Putamen (tissue), 1 donor: ENCODE data around the gene SHFL.
A peak's percentile ranks its signal among the peaks of the same experiment; 100 is the strongest.

Experiments used
- DNase-seq: peaks from one replicate; pipeline ENCODE4 v3.0.0-alpha.2; 2016; ENCODE audit warnings: low spot score

Gene SHFL

DNA sequence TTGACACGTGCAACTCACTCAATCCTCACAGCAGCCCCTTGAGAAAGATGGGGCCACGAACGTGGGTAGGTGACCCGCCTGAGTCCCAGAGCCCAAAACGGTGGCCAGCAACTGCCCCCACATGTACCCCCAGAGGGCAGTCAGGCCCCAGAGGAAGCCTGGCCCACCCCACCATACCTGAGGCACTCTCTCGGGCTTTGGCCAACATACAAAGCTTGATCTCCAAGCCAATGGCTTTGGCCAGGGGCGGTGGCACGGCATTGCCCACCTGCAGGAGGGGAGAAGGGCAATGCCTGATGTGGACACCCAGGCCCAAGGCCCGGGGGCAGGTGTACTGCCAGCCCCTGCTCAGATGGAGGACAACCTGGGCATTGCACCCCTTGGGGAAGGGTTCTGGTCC is 47.9 kb downstream of the SHFL start:
- DNase-seq = no peak

DNA sequence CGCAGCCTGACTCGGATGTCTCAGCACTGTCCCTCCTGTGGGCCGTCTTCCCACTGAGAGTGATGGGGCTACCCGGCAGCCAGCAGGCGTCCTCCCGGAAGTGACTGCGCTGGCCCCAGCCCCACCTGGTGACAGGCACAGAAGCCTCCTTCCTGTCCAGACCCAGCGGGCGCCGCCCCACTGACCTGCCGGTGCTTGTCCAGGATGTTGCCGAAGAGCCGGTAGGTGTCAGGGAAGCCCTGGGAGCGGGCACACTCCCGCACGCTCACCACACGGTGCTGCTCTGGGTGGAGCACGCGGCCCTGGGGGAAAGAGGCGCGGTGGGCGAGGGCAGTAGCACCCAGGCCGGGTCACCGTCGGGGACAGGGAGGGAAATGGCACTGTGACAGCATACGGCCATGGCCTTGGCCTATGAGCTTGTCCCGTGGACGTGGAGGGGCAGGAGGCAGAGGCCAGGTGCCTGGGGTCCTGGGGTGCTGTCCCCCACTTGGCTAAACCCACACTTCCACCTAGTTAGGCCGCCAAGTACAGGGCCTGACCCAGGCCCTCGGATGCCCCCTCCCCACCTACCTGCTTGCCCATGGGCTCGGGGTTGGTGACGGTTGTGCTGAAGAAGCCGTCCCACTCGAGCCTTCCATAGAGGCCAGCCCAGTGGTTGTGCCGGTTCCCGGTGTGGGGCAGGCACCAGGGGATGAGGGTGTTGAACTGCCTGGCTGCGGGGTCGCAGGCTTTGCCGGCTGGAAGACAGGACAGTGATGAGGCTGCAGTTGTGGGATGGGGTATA is 49.6 kb downstream of the SHFL start:
- no peak for DNase-seq

DNA sequence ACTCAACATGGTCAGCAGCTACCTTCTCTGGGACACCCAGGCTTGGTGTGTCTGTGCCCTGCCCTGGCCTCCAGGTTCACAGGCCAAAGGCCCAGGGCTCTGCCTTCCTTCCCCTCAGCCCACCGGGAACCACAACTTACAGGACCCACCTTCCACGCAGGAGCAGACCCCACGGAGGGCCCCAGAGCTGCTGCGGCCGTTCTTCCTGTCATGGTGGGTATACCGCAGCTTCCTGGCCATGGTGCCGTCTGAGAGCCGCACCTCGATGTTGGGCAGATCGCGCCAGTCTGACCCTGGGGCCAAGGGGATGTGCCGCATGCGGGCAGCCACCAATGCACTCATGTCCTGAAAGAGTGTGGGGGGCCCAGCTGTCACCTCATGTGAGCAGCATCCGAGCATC is 50.8 kb downstream of the SHFL start:
- no peak for DNase-seq

DNA sequence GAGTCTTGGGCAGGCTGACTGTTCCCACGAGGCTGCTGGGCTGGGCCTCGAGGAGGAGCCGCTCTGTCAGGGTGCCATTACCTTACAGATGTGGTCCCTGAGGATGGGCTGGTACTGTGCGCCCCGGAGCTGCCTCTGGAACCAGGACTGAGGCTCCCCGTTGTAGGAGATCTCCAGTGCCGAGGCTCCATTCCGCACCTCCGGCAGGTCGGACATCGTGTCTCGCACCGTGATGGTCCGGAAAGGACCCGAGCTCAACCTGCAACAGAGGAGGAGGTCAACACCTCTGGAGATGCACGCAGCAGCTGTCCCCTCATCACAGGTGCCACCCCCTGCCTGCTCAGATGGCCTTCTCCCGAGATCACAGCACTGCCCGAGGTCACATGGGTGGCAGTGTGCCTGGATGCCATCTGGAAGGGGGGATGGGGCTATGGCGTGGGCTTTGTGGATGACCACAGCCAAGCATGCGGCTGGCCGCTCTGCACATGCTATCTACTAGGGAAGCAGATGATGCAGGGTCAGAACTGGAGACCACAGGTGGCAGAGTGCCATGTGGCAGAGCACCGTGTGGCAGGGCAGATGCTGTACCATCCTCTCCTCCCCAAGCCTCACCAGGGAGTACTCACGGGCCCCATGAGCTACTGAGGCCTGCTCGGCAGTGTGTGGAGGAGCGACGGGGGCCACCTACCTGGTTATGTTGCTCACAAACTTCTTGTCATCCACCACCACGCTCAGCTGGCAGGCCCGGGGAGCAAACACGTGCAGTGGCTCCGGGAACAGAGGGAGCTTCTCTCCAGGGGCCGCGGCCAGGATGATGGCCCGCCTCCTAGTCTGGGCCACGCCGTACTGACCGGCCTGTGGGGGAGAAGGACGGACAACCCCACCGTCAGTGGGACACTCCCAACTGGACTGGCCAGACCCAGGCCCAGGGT is 51.9 kb downstream of the SHFL start:
- DNase-seq = peak; percentile 55

DNA sequence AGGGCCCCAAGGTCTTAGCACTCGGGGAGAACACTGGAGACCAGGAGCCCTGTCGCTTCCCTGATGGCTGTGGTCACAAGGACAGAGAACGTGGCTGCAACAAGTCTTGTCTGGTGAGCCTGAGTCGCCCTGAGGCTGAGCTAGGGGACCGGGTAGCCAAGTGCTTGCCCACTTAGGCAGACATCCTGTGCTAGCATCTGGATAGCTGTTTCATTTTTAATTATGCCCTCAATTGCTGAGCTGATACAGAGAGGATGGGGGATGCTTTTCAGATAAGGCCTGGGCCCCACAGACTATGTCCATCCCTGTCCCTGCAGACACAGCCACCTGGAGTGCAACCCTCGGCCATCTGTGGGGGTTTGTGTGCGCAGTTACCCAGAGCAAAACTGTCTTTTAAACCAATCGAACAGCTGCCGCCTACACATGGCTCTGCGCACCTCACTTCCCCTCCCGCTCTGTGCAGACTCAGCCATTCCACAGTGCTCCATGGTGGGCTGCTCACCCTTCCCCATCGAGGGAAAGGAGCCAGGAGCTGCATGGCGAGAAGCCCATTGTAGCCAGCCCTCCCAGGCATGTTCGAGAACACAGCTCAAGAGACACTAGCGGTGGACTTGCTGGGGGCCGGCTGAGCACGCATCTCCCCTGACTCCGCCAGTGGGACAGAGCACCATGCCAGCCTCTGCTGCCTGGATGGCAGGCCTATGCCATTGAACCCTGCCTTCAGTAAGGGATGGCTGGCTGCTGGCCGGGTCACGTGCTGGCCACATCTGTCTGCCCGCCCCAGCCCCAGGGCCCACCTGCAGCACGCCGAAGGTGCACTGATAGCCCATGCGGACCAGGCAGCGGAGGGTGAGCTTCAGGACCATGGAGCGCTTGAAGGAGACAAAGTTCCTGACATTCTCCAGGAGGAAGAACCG is 53.0 kb downstream of the SHFL start:
- no peak for DNase-seq

DNA sequence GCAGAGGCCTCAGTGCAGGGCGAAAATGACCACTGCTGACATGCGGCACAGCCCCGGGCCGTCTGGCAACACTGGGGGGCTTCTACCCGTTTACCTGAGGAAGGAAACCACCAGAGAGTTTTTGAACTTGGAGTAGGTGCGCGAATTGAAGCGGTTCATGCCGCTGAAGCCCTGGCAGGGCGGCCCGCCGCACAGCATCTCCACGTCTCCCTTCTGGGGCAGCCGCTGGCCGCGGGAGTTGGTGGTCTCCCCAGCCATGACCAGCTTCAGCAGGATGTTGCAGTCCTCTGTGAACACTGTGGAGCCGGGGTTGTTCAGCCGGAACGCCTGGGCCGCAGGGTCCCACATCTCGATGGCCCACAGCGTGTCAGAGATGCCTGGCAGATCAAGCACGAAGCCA is 53.8 kb downstream of the SHFL start:
- DNase-seq = no peak

DNA sequence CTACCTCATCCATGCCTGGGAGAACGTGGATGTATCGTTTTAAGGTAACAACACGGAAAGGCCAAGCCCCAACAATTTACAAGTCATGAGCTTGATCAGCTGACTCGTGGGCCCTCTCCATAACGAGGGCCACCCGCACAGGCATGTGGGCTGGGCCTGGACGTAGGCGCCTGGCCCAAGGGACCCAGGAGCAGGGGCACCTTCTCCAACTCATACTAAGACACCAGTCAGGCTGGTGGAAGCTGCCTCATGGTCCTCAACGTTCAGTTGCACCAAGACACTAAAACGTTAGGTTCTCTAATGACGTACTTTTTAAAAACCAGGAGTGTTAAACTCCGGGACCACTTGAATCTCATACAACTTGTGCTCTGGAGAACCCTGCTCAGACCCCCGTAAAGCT is 55.4 kb downstream of the SHFL start:
- no peak for DNase-seq

DNA sequence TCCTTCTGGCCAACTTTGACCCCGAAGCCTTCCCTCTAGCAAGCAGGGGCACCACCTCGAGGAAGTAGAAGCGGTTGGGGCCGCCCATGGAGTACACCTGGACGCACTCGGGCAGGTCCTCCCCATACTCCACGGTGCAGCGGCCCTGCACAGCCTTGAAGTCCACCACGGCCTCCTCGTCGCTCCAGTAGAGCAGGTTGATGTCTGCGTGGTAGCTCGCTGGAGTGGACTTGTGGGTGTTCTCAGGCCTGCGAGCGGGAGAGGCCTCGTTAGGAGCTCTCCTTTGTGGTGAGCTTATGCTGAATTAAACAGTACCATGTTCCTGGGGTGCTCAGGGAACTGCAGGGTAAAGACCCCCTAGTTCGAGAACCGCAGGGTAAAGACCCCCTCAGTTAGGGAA is 55.9 kb downstream of the SHFL start:
- DNase-seq = no peak
